Type B pancreatic cell (in vitro differentiated cells): ENCODE results near the gene CKMT2. TPM values are rescaled to one million over a fixed set of nuclear protein-coding genes. Genes with fewer than 3 reads are reported as not detected.

Experiments
- DNase-seq: peaks from one replicate; pipeline ENCODE4 v3.0.0; 2021; ENCODE audit warnings: mixed read lengths; ENCODE audit not compliant: unreplicated experiment; ENCODE audit errors: extremely low spot score
- H3K27ac Mint-ChIP-seq: 2 replicates; pipeline ENCODE4 v1.8.0; 2021; ENCODE audit warnings: mild to moderate bottlenecking, mixed read lengths
- H3K27me3 Mint-ChIP-seq: 2 replicates; pipeline ENCODE4 v1.8.0; 2021; ENCODE audit warnings: mixed read lengths
- H3K36me3 Mint-ChIP-seq: 2 replicates; pipeline ENCODE4 v1.8.0; 2021; ENCODE audit warnings: mixed read lengths
- H3K4me1 Mint-ChIP-seq: one replicate; pipeline ENCODE4 v1.8.0; 2021; ENCODE audit warnings: mixed read lengths; ENCODE audit not compliant: unreplicated experiment
- H3K4me3 Mint-ChIP-seq: 2 replicates; pipeline ENCODE4 v1.8.0; 2021; ENCODE audit warnings: mild to moderate bottlenecking, mixed read lengths
- H3K9me3 Mint-ChIP-seq: 2 replicates; pipeline ENCODE4 v1.8.0; 2021; ENCODE audit warnings: mixed read lengths
- total RNA-seq: library from RNA; stranded (reverse); gene quantifications from 2 replicates; pipeline ENCODE4 v1.2.1, GENCODE V29; 2021; ENCODE audit warnings: low replicate concordance
- TF ChIP-seq, protein P1 (sequence below): fragments of 200-600 bp; sonication (generic); conservative IDR thresholded peaks from 2 replicates; pipeline ENCODE4 v1.5.0; 2021; ENCODE audit warnings: antibody characterized with exemption, mild to moderate bottlenecking

CKMT2 gene
- total RNA-seq, 1 donor from 2014 or later, result 10.4 TPM

DNA sequence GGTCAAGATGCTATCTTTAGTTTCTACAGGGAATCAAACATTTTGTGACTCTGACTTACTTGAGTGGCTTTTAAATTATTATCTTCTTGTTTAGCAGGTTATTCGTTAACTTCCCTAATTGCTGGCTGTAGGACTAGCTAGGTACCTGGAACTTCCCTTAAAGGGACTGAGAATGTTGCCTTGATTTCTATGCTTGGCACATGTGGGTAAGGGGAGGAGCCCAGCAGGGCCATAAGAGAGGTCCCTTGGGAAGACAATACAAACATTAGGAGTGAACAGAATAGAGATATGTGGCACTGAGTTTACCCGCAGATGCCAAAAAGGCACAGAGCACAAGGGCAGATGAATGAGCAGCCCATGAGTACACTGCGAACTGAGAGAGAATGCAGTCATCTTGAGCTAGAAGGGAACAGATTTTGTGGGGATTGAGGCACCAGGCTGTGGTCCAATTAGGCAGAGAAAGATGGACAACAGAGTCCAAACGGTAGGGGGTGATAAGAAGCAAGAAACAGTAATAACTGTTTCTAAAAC lies 9.8 kb downstream of the CKMT2 start:
- H3K4me3 Mint-ChIP-seq, result no peak overlapping the region
- H3K27me3 Mint-ChIP-seq, result no peaks in the 10 kb centered on the region

DNA sequence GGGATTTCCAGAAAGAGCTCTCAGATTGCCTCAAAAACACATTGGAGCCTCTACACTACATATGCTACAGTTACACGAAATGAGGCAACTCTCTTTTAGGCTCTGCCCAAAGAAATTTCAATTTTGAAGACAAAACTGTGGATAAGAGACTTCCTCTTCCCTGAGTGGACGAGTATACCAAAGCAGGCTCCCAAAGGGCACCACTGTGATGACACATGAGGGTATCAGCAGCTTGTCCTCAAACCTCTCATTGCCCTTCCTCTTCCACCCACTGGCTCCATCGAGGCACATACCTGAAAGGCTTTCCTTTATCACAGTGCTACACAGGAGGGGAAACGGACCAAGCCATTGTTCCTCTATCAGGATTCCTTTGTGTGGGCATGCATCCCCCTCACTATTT lies 11.3 kb downstream of the CKMT2 start:
- no peaks in the 10 kb centered on the region for H3K27me3 Mint-ChIP-seq
- DNase-seq, result no peak
- H3K4me1 Mint-ChIP-seq, result peaks cover 12% of the 10 kb centered on the region
- TF ChIP-seq, protein P1, sequence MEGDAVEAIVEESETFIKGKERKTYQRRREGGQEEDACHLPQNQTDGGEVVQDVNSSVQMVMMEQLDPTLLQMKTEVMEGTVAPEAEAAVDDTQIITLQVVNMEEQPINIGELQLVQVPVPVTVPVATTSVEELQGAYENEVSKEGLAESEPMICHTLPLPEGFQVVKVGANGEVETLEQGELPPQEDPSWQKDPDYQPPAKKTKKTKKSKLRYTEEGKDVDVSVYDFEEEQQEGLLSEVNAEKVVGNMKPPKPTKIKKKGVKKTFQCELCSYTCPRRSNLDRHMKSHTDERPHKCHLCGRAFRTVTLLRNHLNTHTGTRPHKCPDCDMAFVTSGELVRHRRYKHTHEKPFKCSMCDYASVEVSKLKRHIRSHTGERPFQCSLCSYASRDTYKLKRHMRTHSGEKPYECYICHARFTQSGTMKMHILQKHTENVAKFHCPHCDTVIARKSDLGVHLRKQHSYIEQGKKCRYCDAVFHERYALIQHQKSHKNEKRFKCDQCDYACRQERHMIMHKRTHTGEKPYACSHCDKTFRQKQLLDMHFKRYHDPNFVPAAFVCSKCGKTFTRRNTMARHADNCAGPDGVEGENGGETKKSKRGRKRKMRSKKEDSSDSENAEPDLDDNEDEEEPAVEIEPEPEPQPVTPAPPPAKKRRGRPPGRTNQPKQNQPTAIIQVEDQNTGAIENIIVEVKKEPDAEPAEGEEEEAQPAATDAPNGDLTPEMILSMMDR, result no peak
- H3K27ac Mint-ChIP-seq, result no peak overlapping the region
- H3K4me3 Mint-ChIP-seq, result no peak overlapping the region
- H3K36me3 Mint-ChIP-seq, result no peaks in the 10 kb centered on the region
- H3K9me3 Mint-ChIP-seq, result no peaks in the 10 kb centered on the region

More for the DNA sequence above, 9.8 kb downstream of the CKMT2 start:
- no peaks in the 10 kb centered on the region for H3K9me3 Mint-ChIP-seq
- DNase-seq, result no peak
- no peak overlapping the region for H3K27ac Mint-ChIP-seq
- peaks cover 12% of the 10 kb centered on the region for H3K4me1 Mint-ChIP-seq
- TF ChIP-seq, protein P1, result no peak
- peaks cover 8% of the 10 kb centered on the region for H3K36me3 Mint-ChIP-seq

DNA sequence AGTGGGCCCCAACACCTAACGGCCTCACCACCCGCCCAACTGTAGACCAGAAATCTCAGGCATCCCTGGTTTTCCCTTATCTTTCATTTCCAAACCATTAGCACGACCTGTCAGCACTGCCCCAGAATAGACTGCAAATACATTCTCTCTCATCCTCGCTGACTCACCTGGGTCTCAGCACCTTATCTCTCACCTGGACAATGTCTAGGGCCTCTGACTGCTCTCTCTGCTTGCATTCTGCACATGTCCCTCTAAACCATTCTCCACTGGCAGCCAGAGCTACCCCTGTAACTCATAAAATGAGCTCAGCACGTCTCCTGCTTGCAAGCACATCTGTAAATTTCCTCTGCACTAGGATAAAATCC lies 12.7 kb downstream of the CKMT2 start:
- H3K27ac Mint-ChIP-seq, result no peak overlapping the region
- H3K9me3 Mint-ChIP-seq, result no peaks in the 10 kb centered on the region

DNA sequence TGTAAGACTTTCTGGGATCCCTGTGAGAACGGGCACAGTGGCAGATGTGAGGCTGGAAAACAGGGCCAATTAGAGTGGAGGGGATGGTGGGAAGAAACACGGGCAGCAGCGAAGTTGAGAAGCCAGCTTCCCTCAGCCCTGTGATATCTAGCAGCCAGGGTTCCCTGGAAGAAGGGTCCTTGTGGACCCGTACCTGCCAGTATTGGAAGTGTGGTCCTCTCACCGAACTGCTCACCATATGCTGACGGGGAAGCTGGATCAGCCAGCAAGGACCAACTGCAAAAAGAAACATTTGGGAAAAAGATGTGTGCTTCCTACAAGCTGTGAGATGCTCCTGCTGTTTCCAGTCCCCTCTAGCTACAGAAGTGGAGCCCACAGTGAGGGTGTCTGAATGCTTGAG lies 13.6 kb downstream of the CKMT2 start:
- H3K4me3 Mint-ChIP-seq, result no peak overlapping the region
- H3K36me3 Mint-ChIP-seq, result peaks cover 10% of the 10 kb centered on the region
- TF ChIP-seq, protein P1, result no peak
- H3K27ac Mint-ChIP-seq, result no peak overlapping the region
- H3K9me3 Mint-ChIP-seq, result no peaks in the 10 kb centered on the region
- H3K27me3 Mint-ChIP-seq, result no peaks in the 10 kb centered on the region
- peaks cover 12% of the 10 kb centered on the region for H3K4me1 Mint-ChIP-seq
- DNase-seq, result no peak

More for the DNA sequence above, 12.7 kb downstream of the CKMT2 start:
- H3K4me3 Mint-ChIP-seq, result no peak overlapping the region
- TF ChIP-seq, protein P1, result no peak
- no peak for DNase-seq
- peaks cover 10% of the 10 kb centered on the region for H3K36me3 Mint-ChIP-seq
- no peaks in the 10 kb centered on the region for H3K27me3 Mint-ChIP-seq
- peaks cover 12% of the 10 kb centered on the region for H3K4me1 Mint-ChIP-seq

DNA sequence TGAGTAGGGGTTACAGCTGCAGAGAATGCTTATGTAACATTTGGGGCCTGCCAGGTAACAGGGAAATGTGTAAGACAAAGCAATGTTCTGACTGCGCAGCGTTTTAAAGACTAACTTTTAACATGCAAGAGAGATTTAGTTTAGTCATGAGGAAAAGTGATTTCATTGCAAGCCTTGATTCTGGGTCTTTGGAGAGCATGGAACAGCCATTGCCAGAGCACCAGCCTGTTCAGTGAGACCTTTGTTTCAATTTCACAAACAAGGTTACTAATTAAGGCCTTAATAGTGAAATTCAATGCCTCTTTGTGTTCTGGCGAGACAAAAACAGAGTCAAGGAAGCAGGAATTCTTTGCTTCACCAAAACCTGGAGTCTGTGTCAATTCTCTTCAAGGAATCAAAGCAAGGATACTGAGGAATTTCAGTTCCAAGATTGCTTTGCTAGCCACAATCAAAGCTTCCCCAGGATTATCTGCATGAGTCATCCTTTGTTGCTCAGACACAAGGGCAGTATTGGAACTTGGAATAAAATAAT lies 14.4 kb downstream of the CKMT2 start:
- peaks cover 10% of the 10 kb centered on the region for H3K36me3 Mint-ChIP-seq
- H3K9me3 Mint-ChIP-seq, result no peaks in the 10 kb centered on the region
- TF ChIP-seq, protein P1, result no peak
- no peak overlapping the region for H3K4me3 Mint-ChIP-seq
- H3K4me1 Mint-ChIP-seq, result peaks cover 12% of the 10 kb centered on the region
- H3K27me3 Mint-ChIP-seq, result no peaks in the 10 kb centered on the region
- no peak overlapping the region for H3K27ac Mint-ChIP-seq
- no peak for DNase-seq
